ENCODE measurements around the gene ITPR2.
"Not testable (repeated sequence)": the region's sequence is repeated elsewhere in the genome, so short reads cannot be mapped to it uniquely, and the experiment has no call there.

Gene ITPR2

GRCh38 chr12:26786491-26786864 is 46.5 kb downstream of the ITPR2 start:
- DNase-seq = no peak

GRCh38 chr12:26783816-26784379 is 49.1 kb downstream of the ITPR2 start:
- not testable (repeated sequence) for DNase-seq

GRCh38 chr12:26783131-26783526 is 49.9 kb downstream of the ITPR2 start:
- DNase-seq = no peak

GRCh38 chr12:26782372-26783130 is 50.4 kb downstream of the ITPR2 start:
- DNase-seq = no peak

GRCh38 chr12:26780656-26781055 is 52.3 kb downstream of the ITPR2 start:
- DNase-seq = not testable (repeated sequence)

GRCh38 chr12:26778173-26778775 is 54.7 kb downstream of the ITPR2 start:
- not testable (repeated sequence) for DNase-seq

- DNase-seq = no peak
Observed at GRCh38 chr12:26777236-26777635, 55.8 kb downstream of the ITPR2 start.

- not testable (repeated sequence) for DNase-seq
Observed at GRCh38 chr12:26775991-26776390, 57.0 kb downstream of the ITPR2 start.

- DNase-seq = no peak
Observed at GRCh38 chr12:26773313-26774104, 59.5 kb downstream of the ITPR2 start.

- no peak for DNase-seq
Observed at GRCh38 chr12:26771861-26772260, 61.1 kb downstream of the ITPR2 start.

- no peak for DNase-seq
Observed at GRCh38 chr12:26770239-26771070, 62.5 kb downstream of the ITPR2 start.

GRCh38 chr12:26769611-26770010 is 63.4 kb downstream of the ITPR2 start:
- DNase-seq = no peak

GRCh38 chr12:26768611-26769603 is 64.1 kb downstream of the ITPR2 start:
- no peak for DNase-seq

GRCh38 chr12:26767865-26768264 is 65.1 kb downstream of the ITPR2 start:
- DNase-seq = no peak

GRCh38 chr12:26767116-26767515 is 65.9 kb downstream of the ITPR2 start:
- no peak for DNase-seq

GRCh38 chr12:26762186-26762585 is 70.8 kb downstream of the ITPR2 start:
- DNase-seq = no peak

- DNase-seq = no peak
Observed at GRCh38 chr12:26761775-26762174, 71.2 kb downstream of the ITPR2 start.

GRCh38 chr12:26760657-26761293 is 72.2 kb downstream of the ITPR2 start:
- no peak for DNase-seq

GRCh38 chr12:26755362-26755761 is 77.6 kb downstream of the ITPR2 start:
- not testable (repeated sequence) for DNase-seq

GRCh38 chr12:26754148-26754547 is 78.8 kb downstream of the ITPR2 start:
- no peak for DNase-seq

GRCh38 chr12:26751179-26751578 is 81.8 kb downstream of the ITPR2 start:
- no peak for DNase-seq

Measured in activated naive CD4-positive, alpha-beta T cell treated with Interleukin-2 at 50 U/mL for 16 hours (primary cell).